Measurements from ENCODE around the gene MRPL37. TPM values are rescaled to one million over a fixed set of nuclear protein-coding genes. Genes with fewer than 3 reads are reported as not detected.

The MRPL37 gene
- total and polyA plus RNA-seq, 2 donors (not counting 1 experiment from before 2014, with no cell fraction given), result 9.6 to 37.0 TPM

GRCh38 chr1:54249819-54250435 is 50.0 kb downstream of the MRPL37 start:
- Mint-ChIP-seq H3K27ac (no peak overlapping the region), H3K4me3 (no peak overlapping the region), H3K4me1 (no peaks in the 10 kb centered on the region), H3K27me3 (no peaks in the 10 kb centered on the region), H3K9me3 (ENCODE audit: insufficient read depth) (no peaks in the 10 kb centered on the region)
- no peaks in the 10 kb centered on the region for H3K9me3 ChIP-seq (ENCODE audit: control extremely low read depth in 1 of 3, control insufficient read depth in 2 of 3, insufficient read depth in 1 of 3, low read length in 2 of 3)
- ATAC-seq (ENCODE audit: low read depth), result no peak
- POLR2A ChIA-PET, result no interaction called here
- no peak overlapping the region for H3K4me2 ChIP-seq (replicated peaks; ENCODE audit: low read depth, low read length, poor library complexity, severe bottlenecking)
- H3K79me2 ChIP-seq (ENCODE audit: control insufficient read depth, insufficient read depth, low read length), result no peaks in the 10 kb centered on the region
- no peak overlapping the region for H3K9ac ChIP-seq (ENCODE audit: low read length)
- H3K4me3 ChIP-seq (ENCODE audit: control extremely low read depth in 1 of 5, extremely low read depth in 1 of 5, insufficient read depth in 1 of 5, low read depth in 2 of 5, low read length in 4 of 5), result no peak overlapping the region
- no peaks in the 10 kb centered on the region for H3K27me3 ChIP-seq (replicated peaks in 1 of 4; ENCODE audit: control extremely low read depth in 1 of 4, control insufficient read depth in 3 of 4, insufficient read depth in 4 of 4, low read length in 3 of 4)
- CTCF ChIA-PET, result no interaction called here
- intact Hi-C loops (cut with micrococcal nuclease), result no loop called here
- H4K20me1 ChIP-seq (ENCODE audit: control insufficient read depth, insufficient read depth, low read length, poor library complexity, severe bottlenecking), result no peaks in the 10 kb centered on the region
- H3K36me3 ChIP-seq (replicated peaks in 1 of 2; ENCODE audit: control extremely low read depth in 1 of 2, control insufficient read depth in 1 of 2, extremely low read depth in 1 of 2, insufficient read depth in 2 of 2, low read length in 1 of 2), result peaks cover 0 to 4% of the 10 kb centered on the region in 2 experiments
- H3K4me1 ChIP-seq (ENCODE audit: control insufficient read depth in 2 of 2, insufficient read depth in 2 of 2, low read length in 2 of 2), result no peaks in the 10 kb centered on the region
- no peak overlapping the region for H3K27ac ChIP-seq (ENCODE audit: low read length in 2 of 2)
- TF ChIP-seq, protein P1, sequence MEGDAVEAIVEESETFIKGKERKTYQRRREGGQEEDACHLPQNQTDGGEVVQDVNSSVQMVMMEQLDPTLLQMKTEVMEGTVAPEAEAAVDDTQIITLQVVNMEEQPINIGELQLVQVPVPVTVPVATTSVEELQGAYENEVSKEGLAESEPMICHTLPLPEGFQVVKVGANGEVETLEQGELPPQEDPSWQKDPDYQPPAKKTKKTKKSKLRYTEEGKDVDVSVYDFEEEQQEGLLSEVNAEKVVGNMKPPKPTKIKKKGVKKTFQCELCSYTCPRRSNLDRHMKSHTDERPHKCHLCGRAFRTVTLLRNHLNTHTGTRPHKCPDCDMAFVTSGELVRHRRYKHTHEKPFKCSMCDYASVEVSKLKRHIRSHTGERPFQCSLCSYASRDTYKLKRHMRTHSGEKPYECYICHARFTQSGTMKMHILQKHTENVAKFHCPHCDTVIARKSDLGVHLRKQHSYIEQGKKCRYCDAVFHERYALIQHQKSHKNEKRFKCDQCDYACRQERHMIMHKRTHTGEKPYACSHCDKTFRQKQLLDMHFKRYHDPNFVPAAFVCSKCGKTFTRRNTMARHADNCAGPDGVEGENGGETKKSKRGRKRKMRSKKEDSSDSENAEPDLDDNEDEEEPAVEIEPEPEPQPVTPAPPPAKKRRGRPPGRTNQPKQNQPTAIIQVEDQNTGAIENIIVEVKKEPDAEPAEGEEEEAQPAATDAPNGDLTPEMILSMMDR (IDR thresholded peaks at IDR 0.05), result no peak
- TF ChIP-seq EZH2 (IDR thresholded peaks at IDR 0.05; ENCODE audit: borderline replicate concordance, insufficient read depth, low read depth, low read length, poor library complexity, severe bottlenecking), result no peak
- no peak for DNase-seq
- 100% methylated on average over 1 of the region's 9 CpGs for WGBS (ENCODE audit: insufficient coverage)
- H2AFZ ChIP-seq (ENCODE audit: insufficient read depth, low read depth, low read length, poor library complexity, severe bottlenecking), result no peak overlapping the region

GRCh38 chr1:54250670-54251069 is 50.7 kb downstream of the MRPL37 start:
- Histone ChIP-seq H3K79me2 (ENCODE audit: control insufficient read depth, insufficient read depth, low read length) (no peaks in the 10 kb centered on the region), H3K9ac (ENCODE audit: low read length) (no peak overlapping the region), H3K4me1 (ENCODE audit: control insufficient read depth in 2 of 2, insufficient read depth in 2 of 2, low read length in 2 of 2) (no peaks in the 10 kb centered on the region), H3K9me3 (ENCODE audit: control extremely low read depth in 1 of 3, control insufficient read depth in 2 of 3, insufficient read depth in 1 of 3, low read length in 2 of 3) (no peaks in the 10 kb centered on the region), H4K20me1 (ENCODE audit: control insufficient read depth, insufficient read depth, low read length, poor library complexity, severe bottlenecking) (no peaks in the 10 kb centered on the region), H3K27ac (ENCODE audit: low read length in 2 of 2) (no peak overlapping the region), H3K36me3 (replicated peaks in 1 of 2; ENCODE audit: control extremely low read depth in 1 of 2, control insufficient read depth in 1 of 2, extremely low read depth in 1 of 2, insufficient read depth in 2 of 2, low read length in 1 of 2) (peaks cover 0 to 4% of the 10 kb centered on the region in 2 experiments), H3K4me3 (ENCODE audit: control extremely low read depth in 1 of 5, extremely low read depth in 1 of 5, insufficient read depth in 1 of 5, low read depth in 2 of 5, low read length in 4 of 5) (no peak overlapping the region), H3K4me2 (replicated peaks; ENCODE audit: low read depth, low read length, poor library complexity, severe bottlenecking) (no peak overlapping the region), H2AFZ (ENCODE audit: insufficient read depth, low read depth, low read length, poor library complexity, severe bottlenecking) (no peak overlapping the region), H3K27me3 (replicated peaks in 1 of 4; ENCODE audit: control extremely low read depth in 1 of 4, control insufficient read depth in 3 of 4, insufficient read depth in 4 of 4, low read length in 3 of 4) (no peaks in the 10 kb centered on the region)
- no peak for ATAC-seq (ENCODE audit: low read depth)
- WGBS (ENCODE audit: insufficient coverage), result 96% methylated on average over 12 of the region's 12 CpGs
- Mint-ChIP-seq H3K4me3 (no peak overlapping the region), H3K9me3 (ENCODE audit: insufficient read depth) (no peaks in the 10 kb centered on the region), H3K4me1 (no peaks in the 10 kb centered on the region), H3K27ac (no peak overlapping the region), H3K27me3 (no peaks in the 10 kb centered on the region)
- ChIA-PET POLR2A (no interaction called here), CTCF (no interaction called here)
- TF ChIP-seq, protein P1 (IDR thresholded peaks at IDR 0.05), result no peak
- DNase-seq, result no peak
- intact Hi-C loops (cut with micrococcal nuclease), result no loop called here
